HUDEP-2 (cell line): ENCODE data around the gene ABI1.
"Not testable (repeated sequence)": the region's sequence is repeated elsewhere in the genome, so short reads cannot be mapped to it uniquely, and the experiment has no call there.

Experiments
- DNase-seq, 76 experiments: peaks; one replicate each; lab custom pipeline; 2025; ENCODE audit not compliant: unreplicated experiment in 76 of 76; lab: John Stamatoyannopoulos, UW

The ABI1 gene

DNA sequence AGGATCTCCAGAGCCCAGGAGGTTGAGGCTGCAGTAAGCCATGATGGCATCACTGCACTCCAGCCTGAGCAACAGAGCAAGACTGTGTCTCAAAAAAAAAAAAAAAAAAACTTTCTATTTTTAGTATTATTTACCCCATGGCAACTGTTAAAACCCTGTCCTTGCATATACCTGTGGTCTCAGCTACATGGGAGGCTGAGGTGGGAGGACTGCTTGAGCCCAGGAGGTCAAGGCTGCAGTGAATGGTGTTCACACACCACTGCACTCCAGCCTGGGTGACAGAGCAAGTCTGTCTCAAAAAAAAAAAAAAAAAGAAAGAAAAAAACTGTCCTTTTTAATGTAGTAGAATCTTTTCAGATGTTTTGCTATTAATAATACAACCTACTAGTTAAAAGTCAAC, 3.2 kb downstream of the ABI1 start:
- DNase-seq = not testable (repeated sequence)

DNA sequence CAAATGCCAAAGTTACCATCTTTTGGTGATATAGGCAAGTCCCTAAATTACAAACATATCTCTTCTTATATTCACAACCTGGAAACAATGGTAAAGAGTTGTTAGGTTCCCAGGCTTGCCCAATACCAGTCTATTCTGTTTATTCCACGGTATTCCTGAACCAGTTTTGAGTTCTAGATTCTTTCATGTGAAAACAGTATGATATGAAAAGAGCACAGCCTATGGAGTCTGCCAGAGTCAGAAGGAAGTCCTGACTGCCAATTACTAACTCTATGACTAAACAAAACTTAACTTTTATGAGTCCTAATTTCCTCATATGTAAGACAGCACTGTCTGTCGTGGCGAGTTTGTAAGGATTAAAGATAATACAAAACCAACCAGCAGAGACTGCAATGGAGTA, 5.6 kb downstream of the ABI1 start:
- DNase-seq = no peak

DNA sequence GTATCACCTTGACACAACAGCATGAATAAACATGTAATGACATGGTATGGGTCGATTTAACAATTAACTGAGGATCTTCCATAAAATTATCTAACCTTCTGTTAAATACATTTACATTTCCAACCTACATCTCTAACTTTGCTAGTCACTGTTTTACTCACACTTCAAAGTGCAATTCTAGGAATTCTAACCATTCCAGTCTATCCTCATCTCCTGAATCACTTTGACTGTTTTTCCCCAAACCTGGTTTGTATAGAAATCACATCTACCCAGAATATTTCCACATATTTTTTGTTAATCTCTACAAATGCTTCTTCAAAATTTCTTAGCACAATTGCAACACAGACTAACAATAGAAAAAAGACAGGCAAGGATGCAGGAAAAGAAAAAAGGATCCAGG, 6.2 kb downstream of the ABI1 start:
- DNase-seq = no peak

DNA sequence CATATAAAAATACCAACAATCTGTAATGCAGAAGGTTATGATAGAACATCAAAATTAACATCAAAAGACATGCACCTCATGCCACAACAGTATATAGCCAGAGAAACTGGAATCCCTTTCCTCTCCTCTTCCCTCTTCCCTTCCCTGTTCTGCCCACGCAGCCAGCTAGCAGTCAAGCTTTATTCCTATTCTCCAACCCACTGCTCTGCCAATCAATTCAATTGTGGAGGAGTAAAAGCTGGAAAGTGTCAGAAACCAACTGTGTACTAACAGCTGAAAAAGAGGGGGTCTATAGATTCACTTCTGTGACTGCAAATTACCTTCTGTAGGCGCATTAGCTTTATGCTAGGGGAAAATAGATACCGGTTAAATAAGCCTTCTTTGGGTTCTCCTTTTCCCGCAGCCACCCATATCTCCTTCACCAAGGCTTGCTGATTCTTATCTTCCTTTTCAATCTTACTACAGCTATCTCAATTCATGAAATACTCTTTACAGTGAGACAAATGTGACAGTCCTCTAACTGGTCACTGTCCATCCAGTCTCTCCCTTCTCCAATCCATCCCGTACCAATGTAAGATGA, 16.3 kb downstream of the ABI1 start:
- DNase-seq = peak in 3 of 76 experiments; percentile 7 to 15 (median 8)

DNA sequence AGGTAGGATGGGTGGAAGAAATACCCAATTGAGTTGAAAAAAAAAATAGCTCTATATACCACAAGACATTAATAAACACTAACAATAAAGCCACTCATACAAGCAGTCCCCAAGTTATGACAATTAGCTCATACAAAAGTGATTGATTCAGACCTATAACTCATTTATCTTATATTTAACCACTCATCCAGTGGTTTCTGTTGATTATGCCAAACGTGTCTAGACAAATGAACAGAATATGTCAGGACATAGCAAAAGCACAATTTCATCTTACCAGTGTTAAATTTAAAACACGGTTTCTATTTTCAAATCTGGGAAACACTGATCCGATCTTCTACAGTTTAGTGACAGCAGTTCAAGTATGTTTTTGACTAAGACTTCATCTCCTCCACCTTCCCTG, 17.0 kb downstream of the ABI1 start:
- DNase-seq = no peak

DNA sequence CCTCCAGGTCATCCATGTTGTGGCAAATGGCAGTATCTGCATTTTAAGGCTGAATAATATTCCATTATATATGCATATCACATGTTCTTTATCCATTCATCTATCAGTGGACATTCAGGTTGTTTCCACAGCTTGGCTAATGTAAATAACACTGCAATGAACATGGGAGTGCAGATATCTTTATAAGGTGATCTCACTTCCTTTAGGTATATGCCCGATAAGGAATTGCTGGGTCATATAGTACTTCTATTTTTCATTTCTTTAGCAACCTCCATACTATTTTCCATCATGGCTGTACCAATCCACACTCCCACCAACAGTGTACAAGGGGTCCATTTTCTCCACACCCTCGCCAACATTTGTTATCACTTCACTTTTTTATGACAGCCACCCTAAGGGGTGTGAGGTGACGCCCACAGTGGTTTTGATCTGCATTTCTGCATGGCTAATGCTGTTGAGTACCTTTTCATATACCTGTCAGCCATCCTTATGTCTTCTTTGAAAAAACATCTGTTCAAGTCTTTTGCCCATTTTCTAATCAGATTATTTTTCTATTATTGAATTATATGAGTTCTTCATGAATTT, 18.9 kb downstream of the ABI1 start:
- DNase-seq = no peak

DNA sequence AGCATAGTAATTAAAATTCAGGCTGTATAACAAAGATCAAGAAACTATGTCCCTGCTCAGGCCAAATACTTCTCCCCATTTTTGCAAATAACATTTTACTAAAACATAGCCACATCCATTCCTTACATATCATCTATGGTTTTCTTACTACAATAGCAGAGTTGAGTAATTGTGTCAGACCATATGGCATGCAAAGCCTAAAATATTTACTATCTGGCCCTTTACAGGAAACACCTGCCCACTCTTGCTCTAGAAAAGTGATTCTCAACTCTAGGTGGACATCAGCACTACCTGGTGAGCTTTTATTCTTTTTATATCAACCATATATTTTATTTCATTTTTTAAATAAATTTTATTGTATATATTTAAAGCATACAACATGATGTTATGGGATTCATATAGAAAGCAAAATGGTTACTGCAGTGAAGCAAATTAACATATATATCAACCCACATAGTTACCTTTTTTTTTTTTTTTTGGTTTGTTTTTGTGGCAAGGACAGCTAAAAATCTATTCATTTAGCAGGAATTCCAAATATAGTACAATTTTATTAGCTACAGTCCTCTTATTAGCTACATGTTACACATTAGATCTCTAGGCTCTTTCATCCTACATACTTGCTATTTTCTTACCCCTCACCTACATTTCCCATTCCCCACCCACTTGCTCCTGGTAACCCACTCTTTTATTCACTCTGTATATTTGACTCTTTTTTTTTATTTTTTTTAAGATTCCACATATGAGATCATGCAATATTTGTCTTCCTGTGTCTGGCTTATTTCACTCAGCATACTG, 19.6 kb downstream of the ABI1 start:
- DNase-seq = no peak

DNA sequence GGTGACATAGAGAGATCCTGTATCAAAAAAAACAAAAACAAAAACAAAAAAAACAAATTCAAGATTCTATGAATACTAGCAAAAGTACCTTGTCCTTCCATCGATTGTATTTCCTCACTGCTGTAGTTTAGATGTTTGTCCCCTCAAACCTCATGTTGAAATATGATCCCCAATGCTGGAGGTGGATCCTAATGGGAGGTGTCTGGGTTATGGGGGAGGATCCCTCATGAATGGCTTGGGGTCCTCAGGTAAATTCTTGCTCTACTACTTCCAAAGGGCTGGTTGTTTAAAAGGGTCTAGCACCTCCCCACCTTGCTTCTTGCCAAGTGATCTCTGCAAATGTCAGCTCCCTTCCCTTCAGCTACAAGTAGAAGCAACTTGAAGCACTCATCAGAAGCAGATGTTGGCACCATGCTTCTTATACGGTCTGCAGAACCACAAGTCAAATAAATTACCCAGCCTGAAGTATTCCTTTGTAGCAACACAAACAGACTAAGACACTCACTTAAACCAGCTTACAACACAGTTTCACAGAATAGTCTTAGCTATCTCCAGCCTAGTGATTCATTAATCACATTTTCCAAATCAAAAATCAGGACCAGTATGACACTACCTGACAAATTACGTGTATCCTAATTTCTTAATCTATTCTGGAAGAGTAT, 20.7 kb downstream of the ABI1 start:
- DNase-seq = peak in 1 of 76 experiments; percentile 0

DNA sequence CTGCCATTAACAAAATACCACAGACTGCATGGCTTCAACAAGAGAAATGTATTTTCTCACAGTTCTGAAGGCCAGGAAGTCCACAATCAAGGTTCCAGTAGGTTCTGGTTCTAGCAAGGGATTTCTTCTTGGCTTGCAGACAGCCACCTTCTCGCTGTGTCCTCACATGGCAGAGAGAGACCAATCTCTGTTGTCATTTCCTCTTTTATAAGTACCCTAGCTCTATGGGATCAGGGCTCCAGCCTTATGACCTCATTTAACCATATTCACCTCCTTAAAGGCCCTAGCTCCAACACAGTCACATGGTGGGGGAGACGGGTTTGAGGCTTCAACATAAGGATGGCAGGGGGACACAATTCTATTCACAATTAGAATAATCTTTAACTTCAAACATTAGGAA, 23.6 kb downstream of the ABI1 start:
- no peak for DNase-seq

DNA sequence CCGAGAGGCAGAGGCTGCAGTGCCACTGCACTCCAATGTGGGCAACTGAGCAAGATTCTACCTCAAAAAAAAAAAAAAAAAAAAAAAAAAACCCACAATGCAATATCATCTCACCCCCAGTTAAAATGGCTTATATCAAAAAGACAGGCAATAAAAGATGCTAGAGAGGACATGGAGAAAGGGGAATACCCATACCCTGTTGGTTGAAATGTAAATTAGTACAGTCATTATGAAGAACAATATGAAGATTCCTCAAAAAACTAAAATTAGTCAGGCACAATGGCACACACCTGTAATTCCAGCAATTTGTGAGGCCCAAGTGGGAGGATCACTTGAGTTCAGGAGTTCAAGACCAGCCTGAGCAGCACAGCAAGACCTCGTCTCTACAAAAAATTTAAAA, 25.7 kb downstream of the ABI1 start:
- no peak for DNase-seq

DNA sequence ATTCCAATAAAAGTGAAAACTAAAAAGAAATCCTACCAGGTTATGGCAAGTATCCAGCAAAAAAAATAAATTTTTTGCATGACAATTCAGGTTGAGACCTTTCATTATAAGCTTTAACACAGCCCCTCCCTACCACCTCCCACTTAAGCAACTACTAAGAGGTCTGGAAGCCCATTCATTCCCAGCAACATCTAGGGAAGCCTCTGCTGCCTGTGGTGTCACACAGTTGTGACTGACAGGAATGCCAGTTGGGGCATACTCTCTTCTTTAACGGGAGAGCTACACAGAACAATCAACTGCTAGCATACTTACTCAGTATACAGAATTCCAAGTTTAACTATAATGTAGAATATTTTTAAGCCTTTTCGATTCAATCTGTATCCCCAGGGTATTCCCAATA, 27.8 kb downstream of the ABI1 start:
- DNase-seq = no peak

DNA sequence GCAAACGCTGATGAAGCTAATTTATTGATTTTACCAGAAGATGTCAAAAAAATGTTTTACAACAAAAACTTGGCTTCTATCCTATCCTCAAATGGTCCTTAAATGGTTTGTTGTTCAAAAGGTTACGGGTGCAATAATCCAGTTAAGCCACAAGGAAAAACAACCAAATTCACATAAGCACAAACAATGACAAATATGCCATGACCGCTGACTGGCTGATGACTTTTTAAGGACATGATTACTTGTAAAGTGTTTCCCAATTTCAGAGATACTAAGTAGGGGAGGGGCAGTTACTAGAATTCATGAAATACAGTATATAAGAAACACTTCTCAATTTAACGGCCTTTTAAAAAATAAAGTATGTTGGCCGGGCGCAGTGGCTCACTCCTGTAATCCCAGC, 28.8 kb downstream of the ABI1 start:
- DNase-seq = no peak

DNA sequence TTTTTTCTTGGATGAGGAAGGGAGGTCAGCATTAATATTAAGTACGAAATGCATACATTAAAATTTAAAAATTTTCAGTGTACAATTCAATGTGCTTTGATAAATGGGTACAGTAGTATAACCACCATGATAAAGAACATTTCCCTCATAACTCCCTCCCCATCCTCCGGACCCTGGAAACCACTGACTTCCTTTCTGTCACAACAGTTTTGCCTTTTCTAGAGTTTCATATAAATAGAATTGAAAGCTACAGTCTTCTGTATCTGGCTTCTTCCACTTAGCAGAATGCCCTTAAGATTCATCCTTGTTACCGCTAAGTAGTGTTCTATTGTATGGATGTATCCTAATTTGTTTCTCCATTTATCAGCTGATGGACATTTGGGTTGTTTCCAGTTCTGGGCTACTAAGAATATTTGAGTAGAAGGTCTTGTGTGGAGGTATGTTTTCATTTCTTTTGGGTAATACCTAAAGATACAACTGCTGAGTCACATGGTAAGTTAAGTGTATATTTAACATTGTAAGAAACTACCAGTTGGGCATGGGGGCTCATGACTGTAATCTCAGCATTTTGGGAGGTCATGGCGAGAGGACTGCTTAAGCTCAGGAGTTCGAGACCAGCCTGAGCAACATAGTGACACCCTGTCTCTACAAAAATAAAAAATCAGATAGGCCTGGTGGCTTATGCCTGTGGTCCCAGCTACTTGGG, 30.8 kb downstream of the ABI1 start:
- DNase-seq = no peak

DNA sequence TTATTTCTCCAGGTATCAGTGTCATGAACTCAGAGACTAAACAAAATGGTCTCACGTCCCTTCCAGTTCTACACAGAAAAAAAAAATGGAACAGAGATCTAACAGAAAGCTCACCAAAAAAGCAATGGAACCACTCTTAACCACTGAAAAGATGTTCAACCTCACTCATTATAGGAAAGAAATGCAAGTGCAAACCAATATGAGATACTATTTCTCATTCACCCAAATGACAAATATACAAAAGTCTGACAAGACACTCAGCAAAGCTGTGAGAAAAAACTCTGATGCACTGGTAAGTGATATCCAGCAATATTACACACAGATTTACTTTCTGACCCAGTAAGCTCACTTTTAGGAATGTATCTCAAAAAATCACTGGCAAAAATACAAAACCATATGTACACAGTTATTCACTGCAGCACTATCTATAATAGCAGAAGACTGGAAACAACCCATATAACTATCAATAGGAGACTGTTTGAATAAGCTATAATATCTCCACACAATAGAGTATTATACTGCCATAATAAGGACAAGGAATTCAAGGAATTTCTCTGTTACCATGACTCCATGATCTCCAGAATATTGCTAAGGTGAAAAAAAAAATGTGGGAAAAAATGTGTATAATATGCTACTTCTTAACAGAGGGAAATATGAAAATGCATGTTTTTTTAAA, 36.6 kb downstream of the ABI1 start:
- no peak for DNase-seq

DNA sequence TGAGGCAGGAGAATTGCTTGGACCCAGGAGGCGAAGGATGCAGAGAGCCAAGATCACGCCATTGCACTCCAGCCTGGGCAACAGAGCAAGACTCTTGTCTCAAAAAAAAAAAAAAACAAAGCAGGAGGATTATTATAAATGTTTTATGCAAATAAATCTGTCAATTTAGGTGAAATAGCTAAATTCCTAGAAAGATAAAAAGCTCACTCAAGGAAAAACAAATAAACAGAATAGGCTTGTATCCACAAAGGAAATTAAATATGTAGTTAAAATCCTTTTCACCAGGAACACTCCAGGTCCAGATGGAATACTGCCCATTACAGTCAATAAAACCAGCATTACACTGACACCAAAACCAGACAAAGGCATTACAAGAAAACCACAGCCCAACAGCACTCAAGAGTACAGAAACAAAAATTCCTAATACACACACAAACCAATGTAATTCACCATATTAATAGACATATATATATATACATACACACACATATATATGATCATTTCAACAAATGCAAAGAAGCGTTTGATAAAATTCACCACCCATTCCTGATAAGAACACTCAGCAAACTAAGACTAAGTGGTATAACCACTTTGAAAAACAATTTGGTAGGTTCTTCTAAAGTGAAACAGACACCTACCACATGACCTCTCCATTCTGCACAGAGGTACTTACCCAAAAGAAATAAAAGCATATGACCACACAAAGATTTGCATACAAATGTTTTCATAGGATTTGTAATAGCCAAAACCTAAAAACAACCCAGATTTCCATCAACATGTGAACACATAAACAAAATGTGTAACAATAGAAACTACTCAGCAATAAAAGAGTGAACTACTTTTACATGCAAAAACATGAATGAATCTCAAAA, 38.8 kb downstream of the ABI1 start:
- no peak for DNase-seq

DNA sequence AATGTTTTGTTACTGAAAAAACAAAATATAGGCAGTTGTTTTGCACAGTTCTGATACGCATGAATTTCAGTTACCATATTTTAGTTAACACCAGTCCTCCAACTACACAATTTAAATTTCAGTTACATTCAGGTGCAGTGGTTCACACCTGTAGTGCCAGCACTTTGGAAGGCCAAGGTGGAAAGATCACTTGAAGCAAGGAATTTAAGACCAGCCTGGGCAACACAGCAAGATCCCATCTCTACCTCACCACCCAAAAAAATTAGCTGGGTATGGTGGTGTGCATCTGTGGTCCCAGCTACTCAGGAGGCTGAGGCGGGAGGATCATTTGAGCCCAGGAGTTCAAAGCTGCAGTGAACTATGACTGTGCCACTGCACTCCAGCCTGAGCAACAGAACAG, 45.3 kb downstream of the ABI1 start:
- no peak for DNase-seq

DNA sequence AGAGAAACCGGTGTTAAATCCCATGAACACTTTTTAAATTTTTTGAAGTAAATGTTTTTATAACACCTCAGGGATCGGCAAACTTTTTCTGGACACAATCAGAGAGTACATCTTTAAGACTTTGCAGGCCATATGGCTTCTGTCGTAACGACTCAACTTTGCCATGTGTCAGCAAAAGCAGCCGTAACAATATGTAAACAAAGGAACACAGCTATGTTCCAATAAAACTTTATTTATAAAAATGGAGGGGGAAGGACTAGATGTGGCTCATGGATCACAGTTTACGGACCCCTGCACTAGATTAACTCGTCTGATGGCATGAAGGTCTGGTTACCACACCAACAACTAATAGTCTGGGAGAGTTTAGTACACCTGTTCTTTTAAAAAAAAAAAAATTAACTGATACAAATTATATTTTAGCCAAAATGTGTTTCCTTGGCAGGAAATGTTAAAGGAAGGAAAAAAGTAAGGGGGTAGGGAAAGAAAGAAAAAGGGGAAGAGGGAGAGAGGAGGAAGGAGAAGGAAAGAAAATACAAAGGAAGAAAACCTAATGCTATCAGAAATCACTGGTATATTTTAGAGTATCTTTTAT, 50.2 kb downstream of the ABI1 start:
- no peak for DNase-seq

DNA sequence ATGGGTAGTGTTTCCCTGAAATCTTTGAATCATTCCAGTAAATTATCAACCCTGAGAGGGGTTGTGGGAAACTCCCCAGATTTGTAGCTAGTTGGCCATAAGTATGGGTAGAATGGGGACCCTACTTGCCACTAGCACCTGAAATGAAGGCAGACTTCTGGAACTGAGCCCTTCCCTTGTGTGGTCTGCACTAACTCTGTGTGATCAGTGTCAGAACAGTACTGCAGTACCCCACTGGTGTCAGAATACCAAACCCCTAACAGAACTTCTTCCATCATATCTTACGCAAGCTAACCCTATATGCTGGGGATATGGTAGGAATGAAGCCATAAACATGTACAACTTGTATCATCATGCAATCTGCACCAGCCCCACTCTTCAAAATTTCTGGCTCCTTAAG, 50.8 kb downstream of the ABI1 start:
- no peak for DNase-seq

DNA sequence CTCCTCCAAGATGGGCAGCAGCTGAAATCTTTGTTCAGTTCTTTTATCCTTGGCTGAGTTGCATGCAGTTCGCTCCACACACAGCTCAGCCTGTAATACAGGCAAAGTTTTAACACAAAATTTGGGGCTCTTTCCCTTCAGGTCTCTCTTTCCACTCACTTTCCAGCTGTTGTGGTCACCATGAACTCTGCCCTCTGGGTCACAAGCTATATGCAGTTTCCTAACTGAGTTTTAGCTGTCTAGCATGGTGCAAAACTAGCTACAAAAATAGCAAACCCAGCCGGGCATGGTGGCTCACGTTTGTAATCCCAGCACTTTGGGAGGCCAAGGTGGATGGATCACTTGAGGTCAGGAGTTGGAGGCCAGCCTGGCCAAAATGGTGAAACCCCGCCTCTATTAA, 53.2 kb downstream of the ABI1 start:
- no peak for DNase-seq
